Lung (tissue), 12 donors: ENCODE data around the gene CNST. TPM values are rescaled to one million over a fixed set of nuclear protein-coding genes. Genes with fewer than 3 reads are reported as not detected.
A peak's percentile ranks its signal among the peaks of the same experiment; 100 is the strongest.

Experiments
- ATAC-seq: fragments of 200-7000 bp; cut with Tn5 transposase; one replicate; pipeline ENCODE4 v1.9.1; 2020; ENCODE audit warnings: moderate number of reproducible peaks; ENCODE audit not compliant: insufficient read depth, low FRiP score
- DNase-seq, 3 donors: peaks; one replicate each; pipeline ENCODE4 v3.0.0-alpha.2; 2013 to 2017
- H3K27ac ChIP-seq, 2 donors: one replicate each; pipeline ENCODE4 v1.5.1; 2013; ENCODE audit warnings: mild to moderate bottlenecking in 2 of 2, moderate library complexity in 2 of 2, control low read depth in 1 of 2, inconsistent platforms in 1 of 2, low read depth in 1 of 2, low read length in 1 of 2
- H3K27me3 ChIP-seq, 3 donors: one replicate each; pipeline ENCODE4 v1.5.1; 2013; ENCODE audit warnings: low read length in 2 of 3; ENCODE audit not compliant: control insufficient read depth in 3 of 3, insufficient read depth in 3 of 3
- H3K36me3 ChIP-seq, 4 donors: one replicate each; pipeline ENCODE4 v1.5.1; 2013; ENCODE audit warnings: low read length in 4 of 4, mild to moderate bottlenecking in 1 of 4, moderate library complexity in 1 of 4; ENCODE audit not compliant: control insufficient read depth in 4 of 4, insufficient read depth in 4 of 4
- H3K4me1 ChIP-seq, 5 donors: one replicate each; pipeline ENCODE4 v1.5.1; 2013; ENCODE audit warnings: low read length in 5 of 5, mild to moderate bottlenecking in 2 of 5, moderate library complexity in 1 of 5; ENCODE audit not compliant: control insufficient read depth in 5 of 5, insufficient read depth in 5 of 5
- H3K4me3 ChIP-seq: one replicate; pipeline ENCODE4 v1.5.1; 2013; ENCODE audit warnings: mild to moderate bottlenecking, control low read depth, moderate library complexity
- H3K9ac ChIP-seq, 2 donors: one replicate each; pipeline ENCODE4 v1.5.1; 2013; ENCODE audit warnings: low read length in 2 of 2, control low read depth in 1 of 2; ENCODE audit not compliant: insufficient read depth in 1 of 2
- H3K9me3 ChIP-seq, 4 donors: one replicate each; pipeline ENCODE4 v1.5.1; 2013; ENCODE audit warnings: low read length in 3 of 4, mild to moderate bottlenecking in 1 of 4, moderate library complexity in 1 of 4; ENCODE audit not compliant: control insufficient read depth in 4 of 4, insufficient read depth in 3 of 4
- WGBS, 2 donors: extraction: QIAGEN DNeasy Blood & Tissue Kit; methylation state at CpG; one replicate each; pipeline ENCODE4 v1.1.7; 2013; 5-methylcytosine and 5-hydroxymethylcytosine counted together
- polyA plus RNA-seq, 2 donors: library from polyadenylated mRNA; stranded (reverse); fragments of 200-250 nt; gene quantifications; one replicate each; pipeline ENCODE4 v1.2.1, GENCODE V29; 2013
- total RNA-seq, 2 donors: library from RNA; depleted of rRNA in 1 of 2; stranded (reverse); fragments of >200 nt in 1 of 2; gene quantifications; one replicate each; pipeline ENCODE4 v1.2.1, GENCODE V29; 2014 to 2021
- TF ChIP-seq, protein P1 (sequence below): IDR thresholded peaks from 2 replicates; pipeline ENCODE4 v1.5.1; 2012; ENCODE audit warnings: mild to moderate bottlenecking; ENCODE audit errors: control extremely low read depth, extremely low read depth
- donor health status: control.
- donor health status: control.
- donor health status: Bipolar disorder and iron deficiency.
- donor health status: healthy.
- donor health status: DM: yes; HTN: yes; CAD: no.

Gene CNST
- total and polyA plus RNA-seq, 4 donors, result 6.1 to 37.3 (median 17.2) TPM

DNA sequence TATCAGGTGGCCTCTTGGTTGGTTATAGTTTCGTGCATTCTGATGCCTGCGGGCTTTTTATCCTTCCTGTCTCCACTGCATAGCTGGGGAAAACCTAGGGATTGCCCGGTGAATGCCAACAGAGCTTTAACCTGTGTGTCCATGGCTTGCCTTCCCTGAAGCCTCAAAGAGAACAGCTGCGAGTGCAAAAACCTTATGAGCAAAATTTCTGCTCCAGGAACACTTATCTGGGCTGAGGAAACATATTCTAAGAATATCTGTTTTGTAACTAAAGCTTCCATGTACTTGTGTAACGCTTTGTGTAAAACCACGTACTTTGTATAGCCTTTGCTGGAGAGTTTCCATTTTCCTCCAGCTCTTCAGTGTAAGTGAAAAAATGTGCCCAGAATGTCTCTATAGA, 7.2 kb downstream of the CNST start:
- 22 to 46% methylated on average over 6 of the region's 6 CpGs for WGBS, 2 donors
- Histone ChIP-seq H3K36me3 (no peaks in the 10 kb centered on the region), H3K27ac (peak overlapping the region in 1 of 2 donors; percentile 26), H3K4me3 (no peak overlapping the region), H3K4me1 (peaks cover 0 to 8% (median 0%) of the 10 kb centered on the region in 5 donors), H3K27me3 (no peaks in the 10 kb centered on the region), H3K9me3 (no peaks in the 10 kb centered on the region), H3K9ac (no peak overlapping the region)
- no peak for ATAC-seq
- DNase-seq, result no peak
- TF ChIP-seq, protein P1, sequence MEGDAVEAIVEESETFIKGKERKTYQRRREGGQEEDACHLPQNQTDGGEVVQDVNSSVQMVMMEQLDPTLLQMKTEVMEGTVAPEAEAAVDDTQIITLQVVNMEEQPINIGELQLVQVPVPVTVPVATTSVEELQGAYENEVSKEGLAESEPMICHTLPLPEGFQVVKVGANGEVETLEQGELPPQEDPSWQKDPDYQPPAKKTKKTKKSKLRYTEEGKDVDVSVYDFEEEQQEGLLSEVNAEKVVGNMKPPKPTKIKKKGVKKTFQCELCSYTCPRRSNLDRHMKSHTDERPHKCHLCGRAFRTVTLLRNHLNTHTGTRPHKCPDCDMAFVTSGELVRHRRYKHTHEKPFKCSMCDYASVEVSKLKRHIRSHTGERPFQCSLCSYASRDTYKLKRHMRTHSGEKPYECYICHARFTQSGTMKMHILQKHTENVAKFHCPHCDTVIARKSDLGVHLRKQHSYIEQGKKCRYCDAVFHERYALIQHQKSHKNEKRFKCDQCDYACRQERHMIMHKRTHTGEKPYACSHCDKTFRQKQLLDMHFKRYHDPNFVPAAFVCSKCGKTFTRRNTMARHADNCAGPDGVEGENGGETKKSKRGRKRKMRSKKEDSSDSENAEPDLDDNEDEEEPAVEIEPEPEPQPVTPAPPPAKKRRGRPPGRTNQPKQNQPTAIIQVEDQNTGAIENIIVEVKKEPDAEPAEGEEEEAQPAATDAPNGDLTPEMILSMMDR, result no peak

DNA sequence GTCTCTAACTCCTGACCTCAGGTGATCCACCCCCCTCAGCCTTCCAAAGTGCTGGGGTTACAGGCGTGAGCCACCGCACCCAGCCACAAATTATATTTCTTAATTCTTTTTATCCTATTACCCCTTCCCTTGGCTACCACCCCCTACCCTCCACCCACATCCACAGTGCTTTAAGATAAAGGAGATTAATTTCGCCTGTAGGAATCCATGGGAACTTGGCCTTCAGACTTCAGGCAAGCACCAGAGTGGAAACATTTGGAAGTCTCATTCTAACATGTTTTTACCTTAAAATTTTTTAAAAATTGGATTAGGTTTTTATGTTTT, 10.4 kb downstream of the CNST start:
- DNase-seq (no peak), ATAC-seq (no peak)
- no peak overlapping the region for H3K9ac ChIP-seq
- H3K9me3 ChIP-seq, result no peaks in the 10 kb centered on the region
- TF ChIP-seq, protein P1, result no peak
- no peaks in the 10 kb centered on the region for H3K36me3 ChIP-seq
- 85 to 91% methylated on average over 3 of the region's 3 CpGs for WGBS, 2 donors
- H3K27me3 ChIP-seq, result no peaks in the 10 kb centered on the region
- peaks cover 0 to 8% (median 2%) of the 10 kb centered on the region in 5 donors for H3K4me1 ChIP-seq
- H3K4me3 ChIP-seq, result no peak overlapping the region
- no peak overlapping the region for H3K27ac ChIP-seq

DNA sequence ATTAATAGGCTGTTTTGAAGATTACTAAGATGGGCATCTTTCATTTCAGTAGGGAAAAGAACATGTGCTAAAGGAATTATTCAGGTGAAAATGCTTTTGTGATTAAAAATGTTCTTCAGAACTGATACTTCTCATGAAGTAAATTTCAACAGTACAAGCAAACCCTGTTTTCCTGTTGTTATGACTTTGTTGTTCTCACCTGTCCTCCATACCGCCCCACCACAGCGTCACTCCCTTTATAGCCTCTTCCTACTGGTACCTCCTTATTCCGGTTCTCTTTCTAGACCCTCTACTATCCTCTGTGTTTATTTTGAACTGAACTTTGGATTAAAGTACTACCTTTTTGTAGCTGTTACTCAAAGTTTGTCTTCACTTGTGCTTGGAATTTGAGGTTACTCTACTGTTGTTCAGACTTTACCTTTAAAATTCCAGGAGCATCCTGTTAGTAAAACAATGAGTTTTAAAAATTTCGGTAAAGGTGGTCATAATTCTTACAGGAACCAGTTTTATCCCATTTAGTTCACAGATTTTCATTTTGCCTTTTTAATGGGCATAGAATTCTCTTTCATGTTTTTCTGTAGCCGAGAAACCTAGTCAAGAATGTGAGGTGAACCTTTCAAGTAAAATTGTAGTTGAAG, 10.9 kb downstream of the CNST start:
- H3K4me1 ChIP-seq, result peaks cover 0 to 8% (median 2%) of the 10 kb centered on the region in 5 donors
- no peaks in the 10 kb centered on the region for H3K9me3 ChIP-seq
- TF ChIP-seq, protein P1, result no peak
- DNase-seq (no peak), ATAC-seq (no peak)
- no peaks in the 10 kb centered on the region for H3K36me3 ChIP-seq
- WGBS, 2 donors, result 44 to 67% methylated on average over 5 of the region's 5 CpGs
- H3K9ac ChIP-seq, result no peak overlapping the region
- H3K4me3 ChIP-seq, result no peak overlapping the region
- H3K27ac ChIP-seq, result no peak overlapping the region
- no peaks in the 10 kb centered on the region for H3K27me3 ChIP-seq

DNA sequence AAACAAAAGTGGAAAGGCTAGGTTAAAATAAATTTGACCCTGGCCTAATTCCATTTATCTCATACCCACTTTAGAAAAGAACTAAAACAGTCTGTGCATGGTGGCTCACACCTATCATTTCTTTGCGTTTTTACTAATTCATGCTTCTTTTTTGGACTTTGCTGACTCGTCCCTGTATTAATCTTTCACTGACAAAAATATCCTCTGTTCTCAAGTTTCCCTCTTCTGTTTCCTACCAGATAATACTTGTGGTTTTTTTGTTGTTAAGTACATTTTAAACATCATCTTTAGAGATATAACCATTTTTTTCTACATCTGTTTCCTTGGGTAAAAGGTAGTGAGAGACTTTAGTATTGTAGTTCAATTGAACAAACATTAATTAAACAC, 11.5 kb downstream of the CNST start:
- no peak for ATAC-seq
- Histone ChIP-seq H3K9ac (no peak overlapping the region), H3K27ac (no peak overlapping the region), H3K4me1 (peaks cover 0 to 7% (median 3%) of the 10 kb centered on the region in 5 donors), H3K27me3 (no peaks in the 10 kb centered on the region), H3K36me3 (no peaks in the 10 kb centered on the region), H3K4me3 (no peak overlapping the region), H3K9me3 (no peaks in the 10 kb centered on the region)
- no peak for DNase-seq
- 28 to 48% methylated on average over 2 of the region's 2 CpGs for WGBS, 2 donors
- TF ChIP-seq, protein P1, result no peak
